ENCODE results near the gene CTSO. TPM values are rescaled to one million over a fixed set of nuclear protein-coding genes. Genes with fewer than 3 reads are reported as not detected.

Gene CTSO
- total RNA-seq, 1 experiment from 2014 or later: 5.0 TPM

DNA sequence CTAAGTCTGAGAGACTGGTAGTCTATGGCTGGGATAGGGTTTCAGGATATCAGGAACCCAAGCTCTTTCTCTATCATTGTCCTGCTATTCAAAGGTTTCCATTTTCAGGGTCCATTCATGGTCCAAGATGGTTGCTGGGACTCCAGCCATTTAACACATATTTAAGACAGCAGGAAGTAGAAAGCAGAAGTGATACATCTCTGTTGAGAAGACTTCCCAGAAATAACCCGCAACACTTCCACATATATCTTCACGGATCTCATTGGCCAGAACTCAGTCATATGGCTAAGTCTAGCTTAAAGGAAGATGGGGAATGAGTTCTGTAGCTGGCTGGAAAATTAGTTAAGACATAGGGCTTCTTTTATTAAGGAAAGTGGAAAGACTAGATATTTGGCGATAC, 23.8 kb downstream of the CTSO start:
- H3K4me3 ChIP-seq: no peak overlapping the region
- POLR2A ChIA-PET (ENCODE audit: unreplicated experiment): no interaction called here
- intact Hi-C loops (cut with micrococcal nuclease; ENCODE audit: unreplicated experiment): no loop called here
- no peaks in the 10 kb centered on the region for H4K20me1 ChIP-seq (ENCODE audit: insufficient read depth)
- H3F3A ChIP-seq (ENCODE audit: insufficient read depth, low read depth): no peaks in the 10 kb centered on the region
- H2AFZ ChIP-seq: no peak overlapping the region
- BruUV-seq (replicated peaks): no TSS peak
- CTCF ChIA-PET: no interaction called here
- no peak overlapping the region for H3K27ac ChIP-seq
- no peaks in the 10 kb centered on the region for H3K79me2 ChIP-seq (ENCODE audit: low read depth)
- H3K9me3 ChIP-seq (ENCODE audit: insufficient read depth, low read depth): no peaks in the 10 kb centered on the region
- no peaks in the 10 kb centered on the region for H3K4me1 ChIP-seq (replicated peaks; ENCODE audit: insufficient read depth)
- TF ChIP-seq, protein P1, sequence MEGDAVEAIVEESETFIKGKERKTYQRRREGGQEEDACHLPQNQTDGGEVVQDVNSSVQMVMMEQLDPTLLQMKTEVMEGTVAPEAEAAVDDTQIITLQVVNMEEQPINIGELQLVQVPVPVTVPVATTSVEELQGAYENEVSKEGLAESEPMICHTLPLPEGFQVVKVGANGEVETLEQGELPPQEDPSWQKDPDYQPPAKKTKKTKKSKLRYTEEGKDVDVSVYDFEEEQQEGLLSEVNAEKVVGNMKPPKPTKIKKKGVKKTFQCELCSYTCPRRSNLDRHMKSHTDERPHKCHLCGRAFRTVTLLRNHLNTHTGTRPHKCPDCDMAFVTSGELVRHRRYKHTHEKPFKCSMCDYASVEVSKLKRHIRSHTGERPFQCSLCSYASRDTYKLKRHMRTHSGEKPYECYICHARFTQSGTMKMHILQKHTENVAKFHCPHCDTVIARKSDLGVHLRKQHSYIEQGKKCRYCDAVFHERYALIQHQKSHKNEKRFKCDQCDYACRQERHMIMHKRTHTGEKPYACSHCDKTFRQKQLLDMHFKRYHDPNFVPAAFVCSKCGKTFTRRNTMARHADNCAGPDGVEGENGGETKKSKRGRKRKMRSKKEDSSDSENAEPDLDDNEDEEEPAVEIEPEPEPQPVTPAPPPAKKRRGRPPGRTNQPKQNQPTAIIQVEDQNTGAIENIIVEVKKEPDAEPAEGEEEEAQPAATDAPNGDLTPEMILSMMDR (conservative IDR thresholded peaks at IDR 0.05): no peak
- no peaks in the 10 kb centered on the region for H3K36me3 ChIP-seq (ENCODE audit: low read depth)
- no peak overlapping the region for H3K4me2 ChIP-seq
- H3K27me3 ChIP-seq (ENCODE audit: insufficient read depth, low read depth): no peaks in the 10 kb centered on the region
- H3K9me2 ChIP-seq (ENCODE audit: insufficient read depth): no peaks in the 10 kb centered on the region
- DNase-seq: no peak

DNA sequence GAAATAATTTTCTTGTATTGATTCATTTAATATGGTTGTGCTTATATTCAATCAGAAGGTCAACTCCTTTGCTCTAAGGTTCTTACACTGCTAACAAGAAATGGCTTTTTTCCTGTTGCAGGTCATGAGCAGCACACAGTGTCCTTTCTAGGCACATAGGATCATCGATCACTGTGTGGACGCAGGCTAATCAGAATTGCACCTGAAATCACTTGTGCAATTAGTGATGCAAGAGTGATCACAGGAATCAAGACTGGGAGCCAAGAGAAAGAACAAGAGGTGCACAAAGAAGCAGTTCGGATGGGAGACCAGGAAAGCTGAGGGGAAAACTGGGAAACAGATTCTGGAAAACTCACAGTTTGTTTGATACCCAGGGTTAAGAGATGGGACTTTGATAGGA, 29.0 kb downstream of the CTSO start:
- no peaks in the 10 kb centered on the region for H3K27me3 ChIP-seq (ENCODE audit: insufficient read depth, low read depth)
- CTCF ChIA-PET: no interaction called here
- no peak overlapping the region for H3K4me2 ChIP-seq
- BruUV-seq (replicated peaks): no TSS peak
- H3K9me3 ChIP-seq (ENCODE audit: insufficient read depth, low read depth): no peaks in the 10 kb centered on the region
- H3K36me3 ChIP-seq (ENCODE audit: low read depth): no peaks in the 10 kb centered on the region
- intact Hi-C loops (cut with micrococcal nuclease; ENCODE audit: unreplicated experiment): no loop called here
- no peaks in the 10 kb centered on the region for H3F3A ChIP-seq (ENCODE audit: insufficient read depth, low read depth)
- no peak for TF ChIP-seq EZH2 (IDR thresholded peaks at IDR 0.05; ENCODE audit: low read depth)
- TF ChIP-seq, protein P1 (conservative IDR thresholded peaks at IDR 0.05): no peak
- no peaks in the 10 kb centered on the region for H3K79me2 ChIP-seq (ENCODE audit: low read depth)
- no peak overlapping the region for H3K4me3 ChIP-seq
- DNase-seq: no peak
- no peak overlapping the region for H2AFZ ChIP-seq
- H3K27ac ChIP-seq: no peak overlapping the region
- POLR2A ChIA-PET (ENCODE audit: unreplicated experiment): no interaction called here
- no peaks in the 10 kb centered on the region for H4K20me1 ChIP-seq (ENCODE audit: insufficient read depth)
- no peaks in the 10 kb centered on the region for H3K4me1 ChIP-seq (replicated peaks; ENCODE audit: insufficient read depth)
- no peaks in the 10 kb centered on the region for H3K9me2 ChIP-seq (ENCODE audit: insufficient read depth)

DNA sequence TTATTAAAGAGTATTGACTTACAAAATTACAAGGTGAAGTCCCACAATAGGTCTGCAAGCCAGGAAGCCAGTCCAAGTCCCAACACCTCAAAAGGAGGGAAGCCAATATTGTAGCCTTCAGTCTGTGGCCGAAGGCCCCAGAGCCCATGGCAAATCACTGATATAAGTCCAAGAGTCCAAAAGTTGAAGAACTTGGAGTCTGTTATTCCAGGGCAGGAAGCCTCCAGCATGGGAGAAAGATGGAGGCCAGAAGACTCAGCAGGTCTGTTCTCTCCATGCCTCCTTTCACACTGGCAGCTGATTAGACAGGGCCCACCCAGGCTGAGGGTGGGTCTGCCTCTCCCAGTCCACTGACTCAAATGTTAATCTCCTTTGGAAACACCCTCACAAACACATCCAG, 32.1 kb downstream of the CTSO start:
- Histone ChIP-seq H3K27ac (no peak overlapping the region), H3K4me1 (replicated peaks; ENCODE audit: insufficient read depth) (no peaks in the 10 kb centered on the region), H3K27me3 (ENCODE audit: insufficient read depth, low read depth) (no peaks in the 10 kb centered on the region), H3K36me3 (ENCODE audit: low read depth) (no peaks in the 10 kb centered on the region), H3F3A (ENCODE audit: insufficient read depth, low read depth) (no peaks in the 10 kb centered on the region), H3K9me2 (ENCODE audit: insufficient read depth) (no peaks in the 10 kb centered on the region), H3K79me2 (ENCODE audit: low read depth) (no peaks in the 10 kb centered on the region), H3K4me3 (no peak overlapping the region), H4K20me1 (ENCODE audit: insufficient read depth) (no peaks in the 10 kb centered on the region), H2AFZ (no peak overlapping the region), H3K4me2 (no peak overlapping the region), H3K9me3 (ENCODE audit: insufficient read depth, low read depth) (no peaks in the 10 kb centered on the region)
- no peak for DNase-seq
- ChIA-PET CTCF (no interaction called here), POLR2A (ENCODE audit: unreplicated experiment) (no interaction called here)
- no TSS peak for BruUV-seq (replicated peaks)
- intact Hi-C loops (cut with micrococcal nuclease; ENCODE audit: unreplicated experiment): no loop called here
- TF ChIP-seq EZH2 (IDR thresholded peaks at IDR 0.05; ENCODE audit: low read depth): no peak
- TF ChIP-seq, protein P1 (conservative IDR thresholded peaks at IDR 0.05): no peak

Measured in PC-9 (cell line).